KOPT-K1 (cell line): Measurements from ENCODE around the gene SYNPO.

ENCODE experiments used
- H3K27ac ChIP-seq: fragments of 200-600 bp; sonication (generic); 2 replicates; pipeline ENCODE4 v1.5.1; 2016; ENCODE audit warnings: antibody characterized with exemption, mild to moderate bottlenecking, low read depth, low read length; ENCODE audit not compliant: poor library complexity, severe bottlenecking
- H3K36me3 ChIP-seq: fragments of 200-600 bp; sonication (generic); 2 replicates; pipeline ENCODE4 v1.5.1; 2017; ENCODE audit warnings: antibody characterized with exemption, mild to moderate bottlenecking, low read length, moderate library complexity; ENCODE audit not compliant: insufficient read depth
- H3K9me3 ChIP-seq: fragments of 200-600 bp; sonication (generic); 2 replicates; pipeline ENCODE4 v1.5.1; 2017; ENCODE audit warnings: antibody characterized with exemption, low read length, mild to moderate bottlenecking; ENCODE audit not compliant: insufficient read depth, poor library complexity, severe bottlenecking

The SYNPO gene

GRCh38 chr5:150625831-150626746 is 14.4 kb upstream of the SYNPO start:
- Histone ChIP-seq H3K36me3 (no peaks in the 10 kb centered on the region), H3K9me3 (no peaks in the 10 kb centered on the region), H3K27ac (no peak overlapping the region)

DNA sequence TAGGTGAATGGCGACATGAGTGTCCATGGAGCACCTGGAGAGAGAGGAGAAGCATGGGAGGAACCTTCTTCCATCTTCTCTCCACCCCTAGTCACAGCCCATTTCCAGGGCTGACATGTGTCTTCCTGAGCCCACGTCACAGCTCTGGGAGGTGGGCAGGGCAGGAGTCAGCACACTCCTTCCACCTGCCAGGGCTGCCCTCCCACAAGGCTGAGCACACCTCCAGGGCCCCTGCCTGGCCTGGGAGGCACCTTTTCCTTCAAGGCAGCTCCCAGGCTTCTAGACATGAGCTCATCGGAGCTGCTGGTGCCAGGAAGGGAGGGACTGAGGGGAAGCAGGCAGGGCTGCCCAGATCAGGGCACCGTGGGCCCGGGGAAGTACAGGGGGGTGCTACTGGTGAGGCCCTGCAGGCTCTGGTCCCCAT is 13.6 kb upstream of the SYNPO start:
- Histone ChIP-seq H3K27ac (no peak overlapping the region), H3K9me3 (no peaks in the 10 kb centered on the region), H3K36me3 (no peaks in the 10 kb centered on the region)

DNA sequence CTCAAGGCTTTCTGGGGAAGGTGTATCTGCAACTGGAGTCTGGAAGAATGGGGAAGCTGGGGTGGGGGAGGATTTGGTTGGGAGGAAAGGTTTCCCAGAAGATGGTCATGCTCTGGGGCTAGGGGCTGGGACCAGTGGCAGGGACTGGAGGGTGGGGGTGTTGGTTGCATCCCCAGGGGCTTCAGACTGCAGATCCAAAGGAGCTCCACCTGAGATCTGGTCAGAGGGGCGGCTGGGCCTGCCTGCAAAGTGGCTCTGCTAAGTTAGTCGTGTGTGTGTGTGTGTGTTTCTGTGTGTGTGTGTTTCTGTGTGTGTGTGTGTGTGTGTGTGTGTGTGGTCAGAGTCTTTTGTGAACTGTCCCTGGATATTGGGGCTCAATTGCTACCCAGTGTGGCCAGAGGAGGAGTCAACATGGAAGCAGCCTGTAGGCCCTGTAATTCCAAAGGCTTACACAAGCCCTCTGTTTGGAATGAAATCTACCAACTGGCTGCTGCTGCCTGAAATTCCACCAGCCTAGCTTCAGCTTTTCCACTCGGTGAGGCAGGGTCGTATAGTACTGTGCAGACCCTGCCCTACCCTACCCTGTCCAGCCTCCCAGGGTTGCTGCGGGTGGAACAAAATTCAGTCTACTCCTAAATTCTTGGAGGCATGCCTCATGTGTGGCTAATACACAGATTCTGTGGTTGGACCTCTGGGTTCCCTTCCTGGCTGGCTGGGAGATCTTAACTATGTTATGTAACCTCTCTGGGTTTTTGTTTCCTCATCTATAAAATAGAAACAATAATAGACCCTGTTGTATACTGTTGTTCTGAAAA is 12.5 kb upstream of the SYNPO start:
- no peaks in the 10 kb centered on the region for H3K9me3 ChIP-seq
- H3K27ac ChIP-seq, result no peak overlapping the region
- H3K36me3 ChIP-seq, result no peaks in the 10 kb centered on the region

- Histone ChIP-seq H3K9me3 (no peaks in the 10 kb centered on the region), H3K27ac (no peak overlapping the region), H3K36me3 (no peaks in the 10 kb centered on the region)
Observed at GRCh38 chr5:150628936-150629485, 11.4 kb upstream of the SYNPO start.

- Histone ChIP-seq H3K9me3 (no peaks in the 10 kb centered on the region), H3K36me3 (no peaks in the 10 kb centered on the region), H3K27ac (no peak overlapping the region)
Observed at GRCh38 chr5:150630016-150630415, 10.4 kb upstream of the SYNPO start.

- Histone ChIP-seq H3K36me3 (no peaks in the 10 kb centered on the region), H3K27ac (no peak overlapping the region), H3K9me3 (no peaks in the 10 kb centered on the region)
Observed at GRCh38 chr5:150630461-150631325, 9.8 kb upstream of the SYNPO start.

GRCh38 chr5:150631326-150631701 is 9.1 kb upstream of the SYNPO start:
- Histone ChIP-seq H3K27ac (no peak overlapping the region), H3K36me3 (no peaks in the 10 kb centered on the region), H3K9me3 (no peaks in the 10 kb centered on the region)

- no peaks in the 10 kb centered on the region for H3K36me3 ChIP-seq
- no peak overlapping the region for H3K27ac ChIP-seq
- H3K9me3 ChIP-seq, result no peaks in the 10 kb centered on the region
Observed at GRCh38 chr5:150632305-150633160, 7.9 kb upstream of the SYNPO start.

GRCh38 chr5:150633429-150633828 is 7.0 kb upstream of the SYNPO start:
- no peaks in the 10 kb centered on the region for H3K9me3 ChIP-seq
- no peaks in the 10 kb centered on the region for H3K36me3 ChIP-seq
- H3K27ac ChIP-seq, result no peak overlapping the region

DNA sequence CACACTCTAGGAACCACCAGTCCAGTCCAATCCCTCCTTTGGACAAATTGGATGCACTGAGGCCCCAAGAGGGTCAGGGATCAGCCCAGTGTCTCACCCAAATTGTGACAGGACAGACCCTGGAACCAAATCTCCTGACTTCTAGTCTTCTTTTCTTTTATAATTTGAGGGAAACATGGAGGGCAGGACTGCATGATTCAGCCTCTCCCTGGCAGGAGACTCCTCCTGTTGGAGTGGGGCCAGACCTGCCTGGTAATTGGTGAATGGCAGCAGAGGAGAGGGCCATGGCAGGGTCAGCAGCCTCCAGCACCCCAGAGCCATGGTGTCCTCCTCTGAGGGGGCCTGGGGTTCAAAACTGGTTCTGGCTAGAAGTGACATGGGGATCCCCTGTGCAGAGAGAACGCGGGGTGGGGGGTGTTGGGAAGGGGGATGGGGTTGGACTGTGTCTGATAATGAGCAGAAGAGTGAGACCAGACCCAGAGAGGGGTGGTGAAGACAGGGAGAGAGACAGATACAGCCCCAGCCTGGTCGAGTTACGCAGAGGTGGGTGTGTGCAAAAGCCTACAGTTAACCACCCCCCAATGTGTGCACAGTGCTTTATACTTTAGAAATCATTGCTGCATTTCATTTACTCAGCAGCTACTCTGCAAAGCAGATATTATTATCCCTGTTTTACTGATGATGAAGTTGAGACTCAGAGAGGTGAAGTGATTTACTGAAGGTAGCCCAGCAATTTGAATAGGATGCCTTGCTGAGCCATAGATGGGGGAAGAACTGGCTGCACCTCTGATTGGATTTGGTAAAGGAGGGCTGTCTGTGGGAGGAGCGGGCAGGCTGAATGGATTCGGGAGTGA is 3.8 kb upstream of the SYNPO start:
- no peak overlapping the region for H3K27ac ChIP-seq
- H3K9me3 ChIP-seq, result no peaks in the 10 kb centered on the region
- no peaks in the 10 kb centered on the region for H3K36me3 ChIP-seq

- Histone ChIP-seq H3K36me3 (no peaks in the 10 kb centered on the region), H3K9me3 (no peaks in the 10 kb centered on the region), H3K27ac (no peak overlapping the region)
Observed at GRCh38 chr5:150637245-150638052, 3.0 kb upstream of the SYNPO start.

- Histone ChIP-seq H3K36me3 (no peaks in the 10 kb centered on the region), H3K9me3 (no peaks in the 10 kb centered on the region), H3K27ac (no peak overlapping the region)
Observed at GRCh38 chr5:150638053-150638444, 2.4 kb upstream of the SYNPO start.
